Stomach (tissue), 4 donors: ENCODE data around the gene KIRREL2.

Source experiments
- CTCF ChIP-seq, 7 experiments: fragments of 450-650 bp in 4 of 7; fragments of 200-600 bp in 3 of 7; sonication (generic) in 3 of 7; IDR thresholded peaks; one replicate each; pipeline ENCODE4 v1.5.1; 2016 to 2019; ENCODE audit warnings: antibody characterized with exemption in 7 of 7, control low read depth in 2 of 7, mild to moderate bottlenecking in 1 of 7
- EP300 ChIP-seq: sonication (generic); formaldehyde crosslinking; IDR thresholded peaks from one replicate; pipeline ENCODE4 v1.6.1; 2017; ENCODE audit warnings: antibody characterized with exemption
- POLR2A ChIP-seq, 4 donors: fragments of 450-650 bp; IDR thresholded peaks; one replicate each; pipeline ENCODE4 v1.6.1; 2016; ENCODE audit warnings: antibody characterized with exemption in 4 of 4, control low read depth in 2 of 4, mild to moderate bottlenecking in 1 of 4, moderate library complexity in 1 of 4
- POLR2AphosphoS5 ChIP-seq, 3 donors: sonication (generic); formaldehyde crosslinking; IDR thresholded peaks; one replicate each; pipeline ENCODE4 v1.6.1; 2016; ENCODE audit warnings: antibody characterized with exemption in 3 of 3

- TF ChIP-seq CTCF (IDR thresholded peaks at IDR 0.05) (no peak), POLR2A (IDR thresholded peaks at IDR 0.05) (no peak), EP300 (no peak), POLR2AphosphoS5 (IDR thresholded peaks at IDR 0.05) (no peak)
Observed at GRCh38 chr19:35848919-35849505, 7.7 kb upstream of the KIRREL2 start.
